Tibial nerve (tissue), 4 donors: ENCODE measurements around the gene THNSL1.

Experiments used
- CTCF ChIP-seq, 5 experiments: fragments of 200-600 bp in 3 of 5; fragments of 450-650 bp in 2 of 5; sonication (generic) in 3 of 5; IDR thresholded peaks; one replicate each; pipeline ENCODE4 v1.5.1; 2016 to 2019; ENCODE audit warnings: antibody characterized with exemption in 5 of 5, mild to moderate bottlenecking in 3 of 5, moderate library complexity in 2 of 5
- EP300 ChIP-seq, 2 donors: sonication (generic); formaldehyde crosslinking; IDR thresholded peaks; one replicate each; pipeline ENCODE4 v1.6.1; 2017; ENCODE audit warnings: antibody characterized with exemption in 2 of 2, mild to moderate bottlenecking in 1 of 2
- POLR2A ChIP-seq, 2 donors: fragments of 450-650 bp; IDR thresholded peaks; one replicate each; pipeline ENCODE4 v1.6.1; 2017; ENCODE audit warnings: antibody characterized with exemption in 2 of 2, mild to moderate bottlenecking in 2 of 2, moderate library complexity in 2 of 2

GRCh38 chr10:25048450-25048849 lies 32.0 kb downstream of the THNSL1 start:
- TF ChIP-seq CTCF (IDR thresholded peaks at IDR 0.05) (no peak), EP300 (IDR thresholded peaks at IDR 0.05) (no peak), POLR2A (IDR thresholded peaks at IDR 0.05) (no peak)
